ENCODE results near the gene FOSL1.
"Not testable (repeated sequence)": the region's sequence is repeated elsewhere in the genome, so short reads cannot be mapped to it uniquely, and the experiment has no call there.

DNA sequence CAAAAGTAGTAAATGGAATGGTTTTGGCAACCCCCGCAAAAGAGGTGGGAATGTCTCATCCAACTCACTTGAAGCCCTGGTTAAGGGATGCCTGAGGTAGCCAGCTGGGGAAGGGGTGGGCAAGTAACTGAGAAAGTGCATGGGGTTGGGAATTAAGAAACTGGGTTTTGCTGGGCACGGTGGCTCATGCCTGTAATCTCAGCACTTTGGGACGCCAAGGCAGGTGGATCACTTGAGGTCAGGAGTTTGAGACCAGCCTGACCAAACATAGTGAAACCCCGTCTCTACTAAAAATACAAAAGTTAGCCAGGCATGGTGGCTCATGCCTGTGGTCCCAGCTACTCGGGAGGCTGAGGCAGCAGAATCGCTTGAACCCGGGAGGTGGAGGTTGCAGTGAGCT lies 51.5 kb downstream of the FOSL1 start:
- TF ChIP-seq POLR2A (IDR thresholded peaks at IDR 0.05; ENCODE audit: low read depth, low read length); TAF1 (IDR thresholded peaks at IDR 0.05; ENCODE audit: borderline replicate concordance, low read depth, low read length): not testable (repeated sequence)

All from GM12892 (cell line).